BJ (cell line): ENCODE measurements around the gene TFEB. TPM values are rescaled to one million over a fixed set of nuclear protein-coding genes. Genes with fewer than 3 reads are reported as not detected.

Source experiments
- CTCF ChIA-PET: fragments of 350-600 bp; formaldehyde crosslinking; extraction: SDS; loops from one replicate; lab custom pipeline; 2021; ENCODE audit warnings: antibody characterized with exemption, inconsistent platforms; lab: Yijun Ruan, JAX
- POLR2A ChIA-PET: fragments of 300-600 bp; sonication (Branson Sonifier 250); formaldehyde crosslinking; extraction: SDS; loops from one replicate; lab custom pipeline; 2021; ENCODE audit warnings: antibody characterized with exemption; lab: Charles Lee
- DNase-seq: peaks from one replicate; pipeline ENCODE4 v3.0.0-alpha.2; 2011; ENCODE audit warnings: low read depth
- H3K27me3 ChIP-seq: 2 replicates; pipeline ENCODE4 v1.6.0; 2011; ENCODE audit warnings: low read length; ENCODE audit not compliant: control insufficient read depth, insufficient read depth
- H3K36me3 ChIP-seq: 2 replicates; pipeline ENCODE4 v1.5.1; 2011; ENCODE audit warnings: low read length; ENCODE audit not compliant: control insufficient read depth, insufficient read depth
- H3K4me3 ChIP-seq: 2 replicates; pipeline ENCODE4 v1.5.1; 2011; ENCODE audit warnings: low read depth, mild to moderate bottlenecking, control low read depth, low read length
- CTCF ChIP-seq: IDR thresholded peaks from 2 replicates; pipeline ENCODE4 v1.5.1; 2011; ENCODE audit warnings: low read depth, mild to moderate bottlenecking, control low read depth, inconsistent platforms, low read length, moderate library complexity; ENCODE audit not compliant: insufficient read depth
- polyA plus RNA-seq: library from polyadenylated mRNA; depleted of rRNA; stranded (reverse); fragments of >200 nt; gene quantifications from 2 replicates; pipeline ENCODE4 v1.2.3, GENCODE V29; 2011

Gene TFEB
- polyA plus RNA-seq, 1 experiment = 21.9 TPM

- ChIA-PET CTCF (interaction anchor here (0.5 to 11.5 kb wide), 50 partner anchors 9 to 385 kb away, joined by 3 to 211 read pairs (median 4); partner anchors contain the start of gene TOMM6), POLR2A (no interaction called here)
- no peaks in the 10 kb centered on the region for H3K27me3 ChIP-seq
- peaks cover 7% of the 10 kb centered on the region for H3K36me3 ChIP-seq
- no peak overlapping the region for H3K4me3 ChIP-seq
- DNase-seq = no peak
- no peak for TF ChIP-seq CTCF
These were observed 52.7 kb downstream of the TFEB start for GRCh38 chr6:41682497-41683272.

GRCh38 chr6:41682056-41682477, 53.3 kb downstream of the TFEB start:
- TF ChIP-seq CTCF = peak; percentile 91
- ChIA-PET POLR2A (no interaction called here), CTCF (interaction anchor here (0.6 to 5.0 kb wide), 22 partner anchors 8 to 332 kb away, joined by 3 to 113 read pairs (median 3); partner anchors contain the start of gene TOMM6)
- H3K4me3 ChIP-seq = no peak overlapping the region
- 0 out of 2 replicates have a peak, but pooled peaks cover 1% of the 10 kb centered on the region for H3K27me3 ChIP-seq
- DNase-seq = peak; percentile 27
- peaks cover 4% of the 10 kb centered on the region for H3K36me3 ChIP-seq

- ChIA-PET POLR2A (no interaction called here), CTCF (interaction anchor here (0.8 to 5.0 kb wide), 8 partner anchors 29 to 309 kb away, joined by 3 to 113 read pairs (median 4); no protein-coding TSS in a partner anchor)
- Histone ChIP-seq H3K4me3 (no peak overlapping the region), H3K36me3 (peaks cover under 1% of the 10 kb centered on the region), H3K27me3 (0 out of 2 replicates have a peak, but pooled peaks cover 2% of the 10 kb centered on the region)
- no peak for DNase-seq
- no peak for TF ChIP-seq CTCF
These were observed 55.0 kb downstream of the TFEB start for GRCh38 chr6:41680182-41680965.

- DNase-seq = no peak
- POLR2A ChIA-PET = no interaction called here
- Histone ChIP-seq H3K27me3 (peaks cover 4% of the 10 kb centered on the region), H3K36me3 (no peaks in the 10 kb centered on the region; the same call in none of the 2 replicates), H3K4me3 (no peak overlapping the region)
- TF ChIP-seq CTCF = no peak
- CTCF ChIA-PET = interaction anchor here (1.3 to 5.0 kb wide), 6 partner anchors 28 to 309 kb away, joined by 3 to 113 read pairs (median 6); no protein-coding TSS in a partner anchor
These were observed 55.7 kb downstream of the TFEB start for GRCh38 chr6:41679696-41680095.
